GM19372 (cell line): ENCODE measurements around the gene HYAL3.
"Not testable (repeated sequence)": the region's sequence is repeated elsewhere in the genome, so short reads cannot be mapped to it uniquely, and the experiment has no call there.

Experiments used
- ATAC-seq: cut with Tn5 transposase; IDR thresholded peaks from one replicate; pipeline ENCODE4 v1.9.1; 2021; ENCODE audit warnings: mild to moderate bottlenecking, low read depth, moderate library complexity; ENCODE audit not compliant: unreplicated experiment

The HYAL3 gene

GRCh38 chr3:50316657-50317242, 17.5 kb upstream of the HYAL3 start:
- ATAC-seq = no peak

GRCh38 chr3:50314816-50315215, 15.6 kb upstream of the HYAL3 start:
- ATAC-seq = no peak

GRCh38 chr3:50314342-50314741, 15.1 kb upstream of the HYAL3 start:
- no peak for ATAC-seq

GRCh38 chr3:50312041-50312440, 12.8 kb upstream of the HYAL3 start:
- not testable (repeated sequence) for ATAC-seq

GRCh38 chr3:50304601-50305000, 5.4 kb upstream of the HYAL3 start:
- ATAC-seq = no peak

GRCh38 chr3:50303013-50303815, 4.0 kb upstream of the HYAL3 start, which contains the start of gene HYAL1:
HYAL1 (minus strand) TSS chr3:50303574; CDS start chr3:50302956, 618 bp downstream.
- no peak for ATAC-seq

- ATAC-seq = no peak
Observed at GRCh38 chr3:50302095-50303012, 3.1 kb upstream of the HYAL3 start.

GRCh38 chr3:50300681-50301254, 1.6 kb upstream of the HYAL3 start:
- ATAC-seq = no peak

- no peak for ATAC-seq
Observed at GRCh38 chr3:50299929-50300680, 900 bp upstream of the HYAL3 start.

GRCh38 chr3:50299638-50299928, 378 bp upstream of the HYAL3 start:
- ATAC-seq = no peak

GRCh38 chr3:50297896-50298725, 1.1 kb downstream of the HYAL3 start:
- no peak for ATAC-seq

- no peak for ATAC-seq
Observed at GRCh38 chr3:50297384-50297775, 1.8 kb downstream of the HYAL3 start.

GRCh38 chr3:50296721-50297383, 2.4 kb downstream of the HYAL3 start:
- ATAC-seq = no peak

- no peak for ATAC-seq
Observed at GRCh38 chr3:50295553-50296431, 3.4 kb downstream of the HYAL3 start.

- ATAC-seq = no peak
Observed at GRCh38 chr3:50294492-50295403, 4.5 kb downstream of the HYAL3 start.

- no peak for ATAC-seq
Observed at GRCh38 chr3:50294089-50294488, 5.1 kb downstream of the HYAL3 start.
